ENCODE results near the gene PLXNA4.

PLXNA4 gene

DNA sequence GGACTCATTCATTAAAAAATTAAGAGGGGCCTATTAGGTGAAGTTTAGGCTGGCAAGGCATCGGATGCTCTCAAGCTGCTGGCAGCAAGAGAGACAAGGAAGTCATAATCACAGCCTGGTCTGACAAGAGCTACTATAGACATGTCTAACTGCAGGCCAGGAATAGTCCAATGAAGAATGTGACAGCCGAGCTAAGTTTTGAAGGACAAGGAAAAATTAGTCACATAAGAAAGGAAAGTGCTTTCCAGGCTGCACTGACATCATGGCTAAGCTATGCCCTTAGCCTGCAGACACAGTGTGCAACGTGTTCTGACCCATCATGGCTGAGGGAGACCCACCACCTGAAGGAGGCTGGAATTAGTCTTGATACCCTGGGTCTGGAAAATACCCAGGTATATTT is 281.1 kb downstream of the PLXNA4 start:
- no peak for DNase-seq

DNA sequence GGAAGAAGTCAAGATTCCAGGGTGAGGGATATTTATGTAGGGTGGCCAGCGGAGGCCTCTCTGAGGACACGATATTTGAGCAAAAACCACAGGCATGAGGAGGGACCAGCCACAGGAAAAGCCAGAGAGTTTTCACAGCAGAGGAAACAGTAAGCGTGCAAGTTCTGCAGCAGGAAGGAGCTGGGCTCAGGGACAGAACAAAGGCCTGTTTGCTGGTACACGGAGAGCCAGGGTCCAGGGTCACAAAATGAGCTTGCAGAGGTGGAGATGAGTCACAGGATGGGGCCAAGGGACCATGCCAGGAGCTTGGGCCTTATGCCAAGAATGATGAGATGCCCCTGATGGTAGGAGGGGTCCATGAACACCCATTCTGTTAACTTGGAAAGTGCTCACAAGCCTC is 283.5 kb downstream of the PLXNA4 start:
- no peak for DNase-seq

DNA sequence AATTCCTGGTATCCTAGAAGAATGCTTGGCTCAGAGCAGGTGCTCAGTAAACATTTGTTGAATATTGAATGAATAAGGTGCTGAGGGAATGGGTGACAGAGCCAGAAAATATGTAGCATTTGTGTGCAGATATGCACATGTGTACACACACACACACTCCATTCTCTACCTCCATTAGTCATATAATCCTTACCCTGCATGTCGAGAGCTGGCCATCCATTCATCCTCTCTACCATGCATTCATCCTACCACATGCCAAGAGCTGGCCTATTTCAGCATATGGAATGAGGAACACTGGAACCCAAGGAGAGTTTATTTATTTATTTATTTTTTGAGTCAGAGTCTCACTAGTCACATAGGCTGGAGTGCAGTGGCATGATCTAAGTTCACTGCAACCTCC is 284.8 kb downstream of the PLXNA4 start:
- no peak for DNase-seq

DNA sequence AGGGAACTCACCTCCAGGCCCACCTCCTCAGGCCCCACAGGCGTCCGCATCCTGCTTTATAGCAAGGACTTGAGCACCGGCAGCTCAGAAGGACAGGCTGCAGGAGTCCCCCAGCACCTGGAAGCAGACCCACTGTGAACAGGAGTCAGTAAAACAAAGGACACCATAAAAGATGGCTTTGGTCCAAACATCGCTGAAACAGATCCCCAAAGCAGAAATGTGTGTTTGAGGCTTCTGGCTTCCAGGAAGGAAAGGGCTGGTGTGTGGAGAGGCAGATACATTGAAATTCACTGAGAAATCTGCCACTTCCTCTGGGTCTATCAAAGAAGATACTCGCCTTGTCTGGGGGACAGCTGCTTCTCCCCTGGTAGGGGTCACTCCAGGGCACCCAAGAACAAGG is 286.2 kb downstream of the PLXNA4 start:
- no peak for DNase-seq

DNA sequence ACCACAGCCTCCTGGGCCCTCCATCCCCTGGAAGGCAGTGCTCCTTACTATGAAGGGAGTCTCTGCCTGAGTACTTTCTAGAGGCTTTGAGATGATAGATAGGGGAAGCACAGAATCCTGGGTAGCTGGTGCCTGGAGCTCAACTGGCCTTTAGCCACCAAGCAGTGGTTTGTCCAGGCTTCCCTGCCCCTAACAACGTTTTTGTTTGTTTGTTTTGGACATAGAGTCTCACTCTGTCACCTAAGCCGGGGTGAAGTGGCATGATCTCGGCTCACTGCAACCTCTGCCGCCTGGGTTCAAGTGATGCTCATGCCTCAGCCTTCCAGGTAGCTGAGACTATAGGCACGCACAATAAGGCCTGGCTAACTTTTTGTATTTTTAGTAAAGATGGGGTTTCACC is 289.4 kb downstream of the PLXNA4 start:
- DNase-seq: no peak

DNA sequence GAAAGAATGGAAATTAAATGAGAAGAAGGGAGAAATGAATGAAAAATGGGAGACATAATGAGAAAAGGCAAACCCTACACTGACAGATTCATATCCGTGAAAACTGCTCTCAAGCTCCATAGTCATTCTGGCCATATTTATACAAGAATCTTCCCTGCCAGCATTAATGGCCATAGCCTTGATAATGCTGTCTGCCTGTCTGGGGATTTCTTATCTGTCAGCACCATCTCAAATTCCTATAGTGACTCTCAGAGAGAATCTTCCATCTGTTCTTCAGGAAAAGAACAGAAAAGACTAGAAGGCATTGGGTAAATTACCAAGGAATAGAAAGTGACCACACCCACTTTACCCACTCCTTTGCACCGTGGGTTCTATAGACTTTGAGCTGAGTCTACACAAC is 295.9 kb downstream of the PLXNA4 start:
- no peak for DNase-seq

DNA sequence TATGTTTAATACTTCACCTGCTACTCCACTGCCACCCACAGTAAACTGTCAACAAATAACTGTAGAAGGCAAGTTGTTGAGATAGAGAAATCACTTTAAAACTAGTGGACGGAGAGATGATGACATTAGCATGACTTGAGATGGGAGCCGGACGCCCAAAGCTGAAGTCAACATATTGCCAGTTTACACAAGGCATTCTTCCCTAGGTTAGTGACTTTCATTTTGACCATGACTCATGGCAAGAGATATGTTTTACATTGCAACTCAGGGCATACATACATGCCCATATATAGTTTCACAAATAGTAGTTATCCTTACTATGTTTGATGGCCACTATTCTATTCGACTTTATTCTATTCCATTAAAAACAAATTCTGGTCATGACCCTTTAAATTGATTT is 296.6 kb downstream of the PLXNA4 start:
- DNase-seq: no peak

DNA sequence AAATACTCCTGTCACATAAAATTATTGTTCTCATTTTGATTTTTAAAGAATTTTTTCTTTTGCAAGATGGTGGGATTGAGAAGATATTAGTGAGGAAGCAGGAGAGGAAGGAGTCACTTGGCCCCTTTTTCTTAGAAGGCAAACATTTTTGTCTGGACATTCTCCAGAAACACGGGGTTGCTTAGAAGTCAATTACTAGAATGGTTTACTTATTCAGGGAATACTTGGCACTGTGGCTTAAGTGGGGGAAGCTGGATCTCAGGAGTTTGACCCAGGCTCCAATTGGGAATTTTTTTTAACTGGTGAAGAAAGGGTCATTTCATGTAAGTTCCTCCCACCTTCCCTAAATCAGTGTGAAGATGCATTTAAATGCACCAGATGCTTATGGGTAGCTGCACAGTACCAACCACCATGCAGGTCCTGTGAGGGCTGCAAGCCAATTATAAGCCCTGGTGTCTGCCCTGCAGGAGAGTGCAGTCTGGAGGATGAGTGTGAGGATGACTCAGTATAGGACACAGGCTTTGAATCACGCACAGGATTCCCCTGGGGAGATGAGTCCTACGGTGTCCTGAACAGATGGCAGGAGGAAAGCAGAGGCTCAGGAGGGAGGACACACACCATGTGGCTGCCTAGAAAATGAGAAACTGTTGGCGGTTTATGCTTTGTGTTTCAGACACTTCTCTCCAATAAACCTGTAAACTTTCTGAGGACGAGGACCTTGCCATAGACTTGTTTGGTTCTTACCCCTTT is 299.1 kb downstream of the PLXNA4 start:
- no peak for DNase-seq

DNA sequence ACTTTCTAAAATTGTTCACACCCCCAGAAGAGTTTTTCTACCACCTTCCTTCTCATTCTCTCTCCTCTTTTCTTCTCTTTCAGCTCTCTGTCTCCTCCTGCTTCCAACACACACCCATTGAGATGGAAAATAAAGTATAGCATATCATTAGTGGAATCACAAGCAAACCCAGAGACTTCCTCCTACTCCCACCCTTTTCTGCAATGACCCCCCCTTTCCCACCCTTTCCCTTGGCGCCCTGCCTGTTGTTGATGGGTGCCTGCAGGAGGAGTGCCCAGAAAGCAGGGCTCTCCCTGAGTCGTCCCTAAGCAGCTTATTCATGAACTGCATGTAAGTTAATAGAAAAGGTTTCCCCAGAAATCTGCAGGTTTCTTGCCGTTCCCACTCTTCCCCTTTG is 300.0 kb downstream of the PLXNA4 start:
- no peak for DNase-seq

DNA sequence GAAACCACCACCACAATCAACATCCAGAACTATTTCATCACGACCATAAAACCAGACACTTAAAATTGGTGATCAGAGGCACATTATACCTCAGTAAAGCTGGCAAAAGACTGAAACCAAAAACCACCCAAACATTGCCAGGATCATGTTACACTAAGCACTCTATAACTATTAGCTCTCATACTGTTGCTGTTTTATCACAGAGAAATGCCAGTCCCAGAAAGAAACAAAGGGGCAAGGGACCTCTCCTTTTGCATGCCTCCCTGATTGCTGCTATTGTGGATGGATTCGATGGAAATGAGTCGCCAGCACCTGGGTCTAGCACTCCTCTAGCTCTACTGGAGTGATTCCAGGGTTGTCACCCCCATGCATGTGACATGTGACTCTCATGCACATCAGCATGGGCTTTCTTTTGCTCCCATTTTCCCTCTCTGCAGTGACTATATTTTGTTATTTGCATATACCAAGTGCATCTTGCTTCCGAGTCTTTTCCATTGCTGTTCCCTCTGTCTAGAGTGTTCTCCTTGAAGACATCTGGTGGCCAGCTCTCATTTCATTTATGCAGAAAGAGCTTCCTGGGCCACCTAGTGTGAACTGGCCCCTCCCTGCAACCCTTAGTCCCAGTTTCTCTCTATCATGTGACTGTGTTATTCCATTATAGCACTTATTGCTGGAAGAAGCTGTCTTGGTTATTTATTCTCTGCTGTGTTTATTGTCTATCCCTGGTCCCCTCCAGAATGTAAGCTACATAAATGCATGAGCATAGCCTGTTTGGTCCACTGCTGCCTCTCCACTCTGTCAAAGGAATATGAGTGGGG is 300.6 kb downstream of the PLXNA4 start:
- DNase-seq: peak; percentile 29

DNA sequence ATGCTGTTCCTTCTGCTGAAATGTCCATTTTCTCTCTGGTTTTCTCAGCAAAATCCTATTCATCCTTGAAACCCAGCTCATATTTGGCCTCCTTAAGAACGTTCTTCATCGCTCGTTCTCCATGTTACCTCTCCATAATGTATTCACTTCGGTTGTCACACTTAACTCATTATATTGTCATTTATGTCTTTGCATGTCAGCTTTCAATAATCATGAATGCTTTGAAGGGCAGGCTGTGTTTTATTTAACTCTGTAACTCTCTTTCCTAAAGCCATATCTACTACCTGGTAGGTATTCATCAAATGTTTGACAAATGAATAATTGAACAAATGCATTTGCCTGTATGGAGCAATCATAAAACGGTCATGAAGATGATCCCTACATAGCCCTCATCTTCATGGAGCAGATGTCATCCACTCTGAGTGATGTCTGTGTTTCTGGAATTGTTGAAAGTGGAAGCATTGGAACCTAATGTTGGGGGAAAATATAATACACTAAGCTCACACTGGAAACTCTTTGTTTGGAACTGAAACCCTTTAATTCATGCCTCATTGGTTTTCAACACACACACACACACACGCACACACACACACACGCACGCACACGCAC is 303.4 kb downstream of the PLXNA4 start:
- no peak for DNase-seq

DNA sequence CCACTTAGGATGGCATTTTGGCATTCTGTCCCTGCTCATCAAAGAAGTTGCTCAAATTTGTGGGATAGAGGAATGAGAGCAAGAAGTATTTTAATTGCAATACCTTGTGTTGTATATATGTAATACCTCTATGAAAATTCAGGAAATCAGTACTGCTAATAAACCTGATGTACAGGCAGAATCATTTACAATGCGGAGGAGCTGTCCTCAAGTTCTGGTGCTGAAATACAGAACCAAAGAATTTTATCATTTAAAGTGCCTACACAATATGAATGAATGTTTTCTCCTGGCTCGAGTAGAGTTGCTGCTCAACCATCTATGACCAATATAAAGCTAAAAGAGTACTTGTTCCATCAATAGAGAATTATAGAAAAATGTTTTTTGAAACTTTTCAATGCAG is 305.8 kb downstream of the PLXNA4 start:
- no peak for DNase-seq

DNA sequence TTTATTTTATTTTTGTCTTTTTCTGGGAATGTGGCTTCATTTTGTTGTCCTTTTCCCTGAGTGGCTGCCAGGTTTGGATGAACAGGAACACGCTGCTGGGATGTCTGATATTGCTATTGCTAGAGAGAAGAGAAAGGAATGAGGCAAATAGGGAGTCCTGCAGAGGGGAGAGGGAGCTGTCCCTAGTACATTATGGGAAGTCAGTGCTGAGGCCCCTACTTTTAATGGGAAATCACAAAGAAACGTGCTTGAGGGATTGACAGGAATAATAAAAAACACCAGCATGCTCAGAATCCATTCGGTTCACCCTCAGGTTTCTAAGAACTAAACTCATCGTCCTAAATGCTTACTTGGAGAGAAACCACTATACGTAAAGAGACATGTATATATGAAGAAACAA is 306.6 kb downstream of the PLXNA4 start:
- DNase-seq: no peak

DNA sequence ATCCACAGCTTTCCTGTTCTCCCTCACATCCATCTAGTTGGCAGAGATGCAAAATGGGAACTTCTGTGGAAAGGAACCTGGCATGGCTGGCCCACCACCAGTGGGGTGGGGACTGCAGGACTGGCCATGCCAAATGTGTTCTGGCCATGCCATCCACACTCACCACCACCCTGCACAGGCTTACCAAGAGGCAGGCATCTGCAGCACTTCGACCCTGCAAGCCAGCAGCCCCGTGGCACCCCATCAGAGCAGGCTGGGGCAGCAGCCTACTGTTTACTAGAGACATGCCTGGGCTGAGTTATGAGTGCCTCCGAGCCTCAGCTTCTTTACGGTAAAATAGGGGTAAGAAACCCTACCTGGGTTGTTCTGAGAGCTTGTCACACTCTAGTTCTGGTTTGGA is 313.1 kb downstream of the PLXNA4 start:
- no peak for DNase-seq

DNA sequence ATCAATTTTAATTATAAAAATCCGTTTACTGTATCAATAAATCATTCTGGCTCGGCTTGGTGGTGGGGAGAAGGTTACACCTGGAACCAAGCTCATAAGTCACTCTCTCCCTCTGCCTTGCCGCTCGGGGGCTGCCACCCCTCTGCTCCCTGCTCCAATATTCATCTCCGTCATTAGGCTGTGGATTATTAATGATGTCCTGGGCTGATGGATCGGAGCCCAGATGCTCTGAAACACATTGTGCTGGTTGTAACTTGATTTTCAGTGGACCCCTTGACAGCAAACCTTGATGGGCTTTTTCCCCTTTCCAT is 314.2 kb downstream of the PLXNA4 start:
- DNase-seq: no peak

DNA sequence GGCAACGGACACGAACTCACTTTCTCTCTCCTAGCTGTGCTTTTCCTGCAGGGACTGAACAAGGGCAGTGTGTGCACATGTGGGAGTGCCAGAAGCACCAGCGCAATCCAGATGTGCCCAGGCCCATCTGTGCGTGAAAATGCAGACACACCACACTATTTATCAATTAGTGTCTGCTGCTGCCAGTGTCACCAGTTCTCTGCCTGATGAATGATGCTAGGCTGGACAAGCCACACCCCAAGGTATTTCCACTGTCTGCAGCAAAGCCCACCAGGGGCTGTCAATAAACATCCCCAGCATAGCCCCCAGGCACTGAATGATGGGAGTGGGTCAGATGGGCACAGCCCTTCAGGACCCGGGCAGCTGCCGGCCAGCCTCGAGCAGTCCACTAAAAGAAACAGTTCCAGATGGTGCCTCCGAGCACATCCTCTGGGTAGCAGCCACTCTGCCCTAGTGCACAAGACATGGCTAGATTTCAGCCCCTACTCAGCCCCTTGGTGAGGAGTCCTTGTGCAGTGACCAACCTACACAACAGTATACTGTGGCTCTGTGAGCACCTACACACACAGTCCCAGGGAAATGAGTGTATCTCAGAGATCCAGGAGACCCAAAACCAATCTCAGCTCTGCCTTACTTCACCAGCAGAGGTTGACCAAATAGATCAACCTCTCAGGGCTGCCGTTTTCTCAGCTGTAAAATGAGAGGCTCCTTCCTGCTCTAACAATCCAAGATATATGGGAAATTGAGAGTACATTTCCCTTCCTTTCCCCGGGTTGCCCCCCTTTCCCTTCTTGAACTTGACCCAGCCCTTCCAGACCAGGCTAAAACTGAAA is 314.7 kb downstream of the PLXNA4 start:
- DNase-seq: no peak

DNA sequence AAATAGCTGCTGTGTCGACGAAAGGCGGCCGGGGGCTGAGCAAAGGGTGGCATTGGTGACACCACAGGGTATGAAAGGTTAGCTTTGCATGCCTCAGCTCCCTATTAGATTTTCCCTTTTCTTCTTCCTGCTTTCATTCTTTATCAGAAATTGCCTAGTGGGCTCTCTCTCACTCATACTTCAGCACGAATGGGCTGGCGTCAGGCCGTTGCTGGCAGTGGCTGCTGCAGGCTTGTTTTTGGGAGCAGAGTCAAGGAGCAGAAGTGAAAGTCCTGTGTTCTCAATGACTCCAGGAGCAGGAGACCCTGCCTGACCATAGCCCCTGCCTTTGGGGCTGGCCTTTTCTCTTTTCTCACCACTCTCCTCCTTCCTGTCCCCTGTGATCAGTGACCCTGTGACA is 318.0 kb downstream of the PLXNA4 start:
- DNase-seq: no peak

DNA sequence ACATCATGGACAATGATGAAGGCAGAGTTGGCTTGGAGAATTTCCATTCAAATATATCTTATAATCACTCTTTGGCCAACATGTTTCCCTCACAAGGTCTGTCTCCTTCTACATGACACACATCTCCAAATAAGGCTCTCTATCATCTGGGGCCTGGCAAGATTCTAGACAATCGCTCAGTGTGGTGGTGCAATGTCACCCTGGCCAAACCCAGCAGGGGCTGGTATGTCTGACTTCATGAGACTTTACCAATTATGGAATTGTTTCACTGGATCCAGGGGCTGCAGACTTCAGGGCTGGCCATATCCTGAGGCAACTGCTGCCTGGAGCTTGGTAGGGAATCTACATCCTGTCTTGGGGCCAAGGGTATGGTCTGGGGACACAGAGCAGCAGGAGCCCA is 319.0 kb downstream of the PLXNA4 start:
- DNase-seq: no peak

DNA sequence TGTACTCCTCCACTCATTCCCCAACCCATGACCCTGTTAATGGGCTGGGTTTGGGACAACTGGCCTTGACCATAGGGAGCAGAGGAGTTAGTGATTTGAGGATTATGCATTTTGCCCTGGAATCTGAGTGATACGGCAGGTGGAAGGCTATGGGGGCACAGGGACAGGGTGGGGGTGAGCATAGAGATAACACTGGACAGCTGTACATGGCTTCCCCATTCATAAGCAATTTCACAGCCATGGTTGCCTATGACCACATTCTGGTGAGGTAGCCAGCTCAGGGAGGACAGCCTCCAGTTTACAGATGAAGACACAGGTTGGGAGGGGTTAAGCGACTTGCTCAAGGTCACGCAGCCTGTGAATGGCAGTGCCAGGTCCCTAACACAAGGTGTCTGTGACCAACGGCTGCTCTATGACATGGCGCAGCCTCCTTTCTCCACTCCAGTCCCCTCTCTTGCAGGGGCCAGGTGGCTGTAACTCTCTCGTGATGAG is 319.5 kb downstream of the PLXNA4 start:
- no peak for DNase-seq

DNA sequence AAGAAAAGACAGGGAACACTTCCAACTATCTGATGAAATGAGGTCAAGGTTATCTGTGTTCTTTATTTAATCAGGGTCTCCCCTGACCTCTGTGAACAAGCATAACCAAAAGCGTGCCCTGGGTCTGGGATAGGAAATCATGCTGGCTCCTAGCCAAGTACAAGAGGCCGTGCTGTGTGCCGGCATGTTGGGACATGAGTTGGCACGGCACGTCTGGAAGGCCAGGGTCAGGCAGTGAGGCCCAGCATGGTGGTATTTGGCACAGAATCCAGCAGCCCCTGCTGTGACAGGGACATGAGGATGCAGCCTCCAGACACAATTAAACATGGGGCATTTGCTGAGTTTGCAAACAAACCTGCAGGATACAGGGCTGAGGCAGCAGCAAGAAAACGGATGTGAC is 320.4 kb downstream of the PLXNA4 start:
- peak; percentile 63 for DNase-seq

DNA sequence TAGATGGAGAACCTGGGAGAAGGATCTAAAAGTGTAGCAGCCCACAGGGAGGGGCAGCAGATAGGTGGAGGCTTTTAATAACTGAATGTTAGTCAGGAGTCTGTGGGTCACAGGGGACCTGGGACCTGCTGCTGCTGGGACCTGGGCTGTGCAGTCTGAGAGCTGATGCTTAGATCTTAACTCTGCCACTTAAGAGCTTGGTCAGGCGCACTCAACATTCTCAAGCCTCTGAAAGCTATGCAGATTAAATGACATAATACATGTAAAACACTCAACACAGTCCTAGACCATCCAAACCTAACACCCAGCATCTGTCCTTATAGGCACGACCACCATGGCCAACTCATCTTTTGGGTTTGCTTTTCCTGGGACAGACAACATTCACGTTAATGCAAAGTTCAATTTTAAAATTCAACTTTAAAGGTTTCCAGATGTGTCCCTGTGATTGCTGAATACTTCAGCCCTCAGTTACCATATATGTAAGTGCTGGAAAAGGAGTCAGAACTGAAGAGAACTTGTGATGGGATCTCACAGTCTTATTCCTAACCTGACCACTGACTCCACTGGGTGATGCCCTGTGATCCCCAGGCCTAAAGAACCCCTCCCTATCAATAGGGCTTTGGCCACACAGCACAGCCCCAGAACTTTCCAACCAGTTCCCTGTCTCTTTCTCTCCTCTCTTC is 321.0 kb downstream of the PLXNA4 start:
- no peak for DNase-seq

DNA sequence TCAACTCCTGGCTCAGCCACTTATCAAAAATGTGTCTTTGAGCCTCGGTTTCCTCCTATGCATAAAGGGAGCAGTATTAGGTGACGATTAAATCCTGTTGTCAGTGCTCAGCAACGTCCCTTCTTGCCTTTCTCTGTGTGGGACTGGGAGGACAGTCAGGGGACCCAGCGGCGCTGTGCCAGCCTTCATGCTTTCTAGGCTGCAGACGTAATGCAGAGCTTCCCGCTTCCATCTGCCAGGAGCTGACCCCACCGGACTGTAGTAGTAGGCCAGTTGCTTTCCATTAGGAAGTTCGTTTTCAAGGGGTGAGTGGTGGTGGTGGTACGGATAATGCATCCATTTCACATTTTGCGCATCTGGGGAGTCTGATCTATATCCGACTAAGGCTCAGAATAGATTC is 321.8 kb downstream of the PLXNA4 start:
- no peak for DNase-seq

DNA sequence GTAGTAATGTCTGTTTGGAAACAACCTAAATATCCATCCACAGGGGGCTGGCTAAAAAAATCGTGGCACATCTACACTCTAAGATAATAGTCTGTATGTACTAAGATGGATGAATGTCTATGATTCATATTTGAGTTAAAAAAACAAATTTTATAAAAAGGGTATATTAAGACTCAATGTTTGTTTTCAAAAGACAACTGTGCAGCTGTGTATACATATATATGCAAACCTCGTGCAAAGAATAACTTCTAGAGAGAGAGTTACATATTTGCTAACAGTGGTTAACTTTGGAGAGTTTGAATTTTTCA is 323.5 kb downstream of the PLXNA4 start:
- DNase-seq: no peak
